Uterus (tissue), 4 donors: ENCODE results near the gene FCRLA. TPM values are rescaled to one million over a fixed set of nuclear protein-coding genes. Genes with fewer than 3 reads are reported as not detected.

Source experiments
- DNase-seq, 2 donors: peaks; one replicate each; pipeline ENCODE4 v3.0.0-alpha.2; 2019 to 2020
- H3K27ac ChIP-seq, 2 donors: fragments of 200-600 bp; sonication (generic); 1 replicate in 1 of 2; 2 replicates in 1 of 2; pipeline ENCODE4 v1.5.1; 2016 to 2018
- H3K27me3 ChIP-seq, 2 donors: fragments of 200-600 bp; sonication (generic); one replicate each; pipeline ENCODE4 v1.5.1; 2018 to 2019; ENCODE audit warnings: control low read depth in 1 of 2
- H3K36me3 ChIP-seq, 2 donors: fragments of 200-600 bp; sonication (generic); one replicate each; pipeline ENCODE4 v1.5.1; 2019; ENCODE audit warnings: control low read depth in 1 of 2
- H3K4me1 ChIP-seq, 2 donors: fragments of 200-600 bp; sonication (generic); one replicate each; pipeline ENCODE4 v1.5.1; 2018 to 2019; ENCODE audit warnings: control low read depth in 1 of 2
- H3K4me3 ChIP-seq, 2 donors: fragments of 200-600 bp; sonication (generic); 1 replicate in 1 of 2; 2 replicates in 1 of 2; pipeline ENCODE4 v1.5.1; 2018 to 2019; ENCODE audit warnings: mild to moderate bottlenecking in 1 of 2
- H3K9me3 ChIP-seq, 2 donors: fragments of 200-600 bp; sonication (generic); one replicate each; pipeline ENCODE4 v1.5.1; 2019; ENCODE audit warnings: control low read depth in 1 of 2
- POLR2A ChIP-seq, 2 donors: fragments of 450-650 bp; IDR thresholded peaks; one replicate each; pipeline ENCODE4 v1.6.1; 2016; ENCODE audit warnings: antibody characterized with exemption in 2 of 2, mild to moderate bottlenecking in 1 of 2, moderate library complexity in 1 of 2
- intact Hi-C: fragments of 100-400 bp; cut with DNase I; formaldehyde crosslinking; loops from one replicate; pipeline ENCODE4 v1.15.1; 2023; ENCODE audit warnings: low total_unique reads
- total RNA-seq, 4 donors: library from RNA; depleted of rRNA in 3 of 4; stranded (reverse); fragments of >200 nt in 3 of 4; gene quantifications; one replicate each; pipeline versions ENCODE4 v1.1.0 to v1.2.4, GENCODE V29; 2014 to 2023
- TF ChIP-seq, protein P1 (sequence below), 4 experiments: fragments of 200-600 bp in 2 of 4; fragments of 450-650 bp in 2 of 4; sonication (generic) in 2 of 4; IDR thresholded peaks; one replicate each; pipeline ENCODE4 v1.5.1; 2016 to 2019; ENCODE audit warnings: antibody characterized with exemption in 4 of 4, mild to moderate bottlenecking in 2 of 4, moderate library complexity in 1 of 4
- donor health status: DM: yes; HTN: yes; CAD: no.

FCRLA gene
- total RNA-seq, 4 donors from 2014 or later, result 0.41 TPM; not detected in 3

- no peak for TF ChIP-seq POLR2A (IDR thresholded peaks at IDR 0.05)
- TF ChIP-seq, protein P1, sequence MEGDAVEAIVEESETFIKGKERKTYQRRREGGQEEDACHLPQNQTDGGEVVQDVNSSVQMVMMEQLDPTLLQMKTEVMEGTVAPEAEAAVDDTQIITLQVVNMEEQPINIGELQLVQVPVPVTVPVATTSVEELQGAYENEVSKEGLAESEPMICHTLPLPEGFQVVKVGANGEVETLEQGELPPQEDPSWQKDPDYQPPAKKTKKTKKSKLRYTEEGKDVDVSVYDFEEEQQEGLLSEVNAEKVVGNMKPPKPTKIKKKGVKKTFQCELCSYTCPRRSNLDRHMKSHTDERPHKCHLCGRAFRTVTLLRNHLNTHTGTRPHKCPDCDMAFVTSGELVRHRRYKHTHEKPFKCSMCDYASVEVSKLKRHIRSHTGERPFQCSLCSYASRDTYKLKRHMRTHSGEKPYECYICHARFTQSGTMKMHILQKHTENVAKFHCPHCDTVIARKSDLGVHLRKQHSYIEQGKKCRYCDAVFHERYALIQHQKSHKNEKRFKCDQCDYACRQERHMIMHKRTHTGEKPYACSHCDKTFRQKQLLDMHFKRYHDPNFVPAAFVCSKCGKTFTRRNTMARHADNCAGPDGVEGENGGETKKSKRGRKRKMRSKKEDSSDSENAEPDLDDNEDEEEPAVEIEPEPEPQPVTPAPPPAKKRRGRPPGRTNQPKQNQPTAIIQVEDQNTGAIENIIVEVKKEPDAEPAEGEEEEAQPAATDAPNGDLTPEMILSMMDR (IDR thresholded peaks at IDR 0.05), result no peak
- no peak for DNase-seq
- no peaks in the 10 kb centered on the region for H3K9me3 ChIP-seq
- intact Hi-C loops, result no loop called here
- no peaks in the 10 kb centered on the region for H3K4me1 ChIP-seq
- H3K36me3 ChIP-seq, result no peaks in the 10 kb centered on the region
- H3K4me3 ChIP-seq, result no peak overlapping the region
- no peaks in the 10 kb centered on the region for H3K27me3 ChIP-seq
- no peak overlapping the region for H3K27ac ChIP-seq
These were observed 474 bp downstream of the FCRLA start for GRCh38 chr1:161707503-161707902.

DNA sequence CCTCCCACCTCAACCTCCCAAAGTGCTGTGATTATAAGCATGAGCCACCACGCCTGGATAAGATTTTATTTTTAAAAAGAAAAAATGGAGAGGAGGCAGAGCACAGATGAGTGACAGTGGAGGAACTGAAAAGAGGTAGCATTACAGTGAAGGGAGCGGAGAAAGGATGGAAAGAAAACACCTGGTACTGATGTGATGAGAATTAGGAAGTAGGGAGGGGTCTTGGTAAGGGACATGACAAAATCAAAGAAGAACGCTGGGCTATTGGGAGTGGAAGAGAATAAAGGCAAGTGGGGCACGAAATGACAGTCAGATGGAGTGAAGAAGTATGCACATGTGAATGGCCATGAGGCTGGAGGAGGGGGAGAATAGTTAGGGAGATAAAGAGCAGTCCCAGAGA, 2.3 kb downstream of the FCRLA start:
- no peaks in the 10 kb centered on the region for H3K36me3 ChIP-seq
- H3K27me3 ChIP-seq, result no peaks in the 10 kb centered on the region
- no peak for TF ChIP-seq POLR2A (IDR thresholded peaks at IDR 0.05)
- TF ChIP-seq, protein P1 (IDR thresholded peaks at IDR 0.05), result no peak
- no peak for DNase-seq
- H3K9me3 ChIP-seq, result no peaks in the 10 kb centered on the region
- H3K27ac ChIP-seq, result no peak overlapping the region
- intact Hi-C loops, result no loop called here
- H3K4me3 ChIP-seq, result no peak overlapping the region
- H3K4me1 ChIP-seq, result no peaks in the 10 kb centered on the region

- Histone ChIP-seq H3K36me3 (no peaks in the 10 kb centered on the region), H3K27me3 (no peaks in the 10 kb centered on the region), H3K27ac (no peak overlapping the region), H3K9me3 (no peaks in the 10 kb centered on the region), H3K4me3 (no peak overlapping the region), H3K4me1 (no peaks in the 10 kb centered on the region)
- intact Hi-C loops, result no loop called here
- no peak for TF ChIP-seq POLR2A (IDR thresholded peaks at IDR 0.05)
- TF ChIP-seq, protein P1 (IDR thresholded peaks at IDR 0.05), result no peak
- no peak for DNase-seq
These were observed 3.5 kb downstream of the FCRLA start for GRCh38 chr1:161710560-161710959.

GRCh38 chr1:161718559-161719324, 11.7 kb downstream of the FCRLA start:
- intact Hi-C loops, result no loop called here

GRCh38 chr1:161719325-161719611, 12.2 kb downstream of the FCRLA start:
- TF ChIP-seq POLR2A (IDR thresholded peaks at IDR 0.05), result no peak
- TF ChIP-seq, protein P1 (IDR thresholded peaks at IDR 0.05), result no peak
- intact Hi-C loops, result no loop called here
- no peaks in the 10 kb centered on the region for H3K36me3 ChIP-seq
- no peaks in the 10 kb centered on the region for H3K9me3 ChIP-seq
- no peak overlapping the region for H3K4me3 ChIP-seq
- H3K27ac ChIP-seq, result no peak overlapping the region
- no peak for DNase-seq
- H3K4me1 ChIP-seq, result no peaks in the 10 kb centered on the region
- no peaks in the 10 kb centered on the region for H3K27me3 ChIP-seq

More at GRCh38 chr1:161718559-161719324, 11.7 kb downstream of the FCRLA start:
- no peak overlapping the region for H3K27ac ChIP-seq
- no peaks in the 10 kb centered on the region for H3K27me3 ChIP-seq
- no peak overlapping the region for H3K4me3 ChIP-seq
- TF ChIP-seq POLR2A (IDR thresholded peaks at IDR 0.05), result no peak
- TF ChIP-seq, protein P1 (IDR thresholded peaks at IDR 0.05), result no peak
- no peak for DNase-seq
- H3K9me3 ChIP-seq, result no peaks in the 10 kb centered on the region
- H3K36me3 ChIP-seq, result no peaks in the 10 kb centered on the region
- no peaks in the 10 kb centered on the region for H3K4me1 ChIP-seq
